ENCODE data around the gene LRRC8E.

GRCh38 chr19:7900931-7901330 lies 12.6 kb downstream of the LRRC8E start:
- TF ChIP-seq, protein P1, sequence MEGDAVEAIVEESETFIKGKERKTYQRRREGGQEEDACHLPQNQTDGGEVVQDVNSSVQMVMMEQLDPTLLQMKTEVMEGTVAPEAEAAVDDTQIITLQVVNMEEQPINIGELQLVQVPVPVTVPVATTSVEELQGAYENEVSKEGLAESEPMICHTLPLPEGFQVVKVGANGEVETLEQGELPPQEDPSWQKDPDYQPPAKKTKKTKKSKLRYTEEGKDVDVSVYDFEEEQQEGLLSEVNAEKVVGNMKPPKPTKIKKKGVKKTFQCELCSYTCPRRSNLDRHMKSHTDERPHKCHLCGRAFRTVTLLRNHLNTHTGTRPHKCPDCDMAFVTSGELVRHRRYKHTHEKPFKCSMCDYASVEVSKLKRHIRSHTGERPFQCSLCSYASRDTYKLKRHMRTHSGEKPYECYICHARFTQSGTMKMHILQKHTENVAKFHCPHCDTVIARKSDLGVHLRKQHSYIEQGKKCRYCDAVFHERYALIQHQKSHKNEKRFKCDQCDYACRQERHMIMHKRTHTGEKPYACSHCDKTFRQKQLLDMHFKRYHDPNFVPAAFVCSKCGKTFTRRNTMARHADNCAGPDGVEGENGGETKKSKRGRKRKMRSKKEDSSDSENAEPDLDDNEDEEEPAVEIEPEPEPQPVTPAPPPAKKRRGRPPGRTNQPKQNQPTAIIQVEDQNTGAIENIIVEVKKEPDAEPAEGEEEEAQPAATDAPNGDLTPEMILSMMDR (IDR thresholded peaks at IDR 0.05; ENCODE audit: insufficient read depth, low read depth, low read length): no peak
- no peak for TF ChIP-seq EZH2 (IDR thresholded peaks at IDR 0.05; ENCODE audit: insufficient read depth, low read length)

Measured in astrocyte (in vitro differentiated cells and primary cell).